ENCODE measurements around the gene ATP8B1.

Gene ATP8B1

GRCh38 chr18:57798713-57799373, 4.3 kb downstream of the ATP8B1 start:
- TF ChIP-seq SPI1 (IDR thresholded peaks at IDR 0.05; ENCODE audit: borderline replicate concordance, low read depth) (no peak), POLR2AphosphoS5 (IDR thresholded peaks at IDR 0.05; ENCODE audit: low read depth) (no peak)
- TF ChIP-seq, protein P1, sequence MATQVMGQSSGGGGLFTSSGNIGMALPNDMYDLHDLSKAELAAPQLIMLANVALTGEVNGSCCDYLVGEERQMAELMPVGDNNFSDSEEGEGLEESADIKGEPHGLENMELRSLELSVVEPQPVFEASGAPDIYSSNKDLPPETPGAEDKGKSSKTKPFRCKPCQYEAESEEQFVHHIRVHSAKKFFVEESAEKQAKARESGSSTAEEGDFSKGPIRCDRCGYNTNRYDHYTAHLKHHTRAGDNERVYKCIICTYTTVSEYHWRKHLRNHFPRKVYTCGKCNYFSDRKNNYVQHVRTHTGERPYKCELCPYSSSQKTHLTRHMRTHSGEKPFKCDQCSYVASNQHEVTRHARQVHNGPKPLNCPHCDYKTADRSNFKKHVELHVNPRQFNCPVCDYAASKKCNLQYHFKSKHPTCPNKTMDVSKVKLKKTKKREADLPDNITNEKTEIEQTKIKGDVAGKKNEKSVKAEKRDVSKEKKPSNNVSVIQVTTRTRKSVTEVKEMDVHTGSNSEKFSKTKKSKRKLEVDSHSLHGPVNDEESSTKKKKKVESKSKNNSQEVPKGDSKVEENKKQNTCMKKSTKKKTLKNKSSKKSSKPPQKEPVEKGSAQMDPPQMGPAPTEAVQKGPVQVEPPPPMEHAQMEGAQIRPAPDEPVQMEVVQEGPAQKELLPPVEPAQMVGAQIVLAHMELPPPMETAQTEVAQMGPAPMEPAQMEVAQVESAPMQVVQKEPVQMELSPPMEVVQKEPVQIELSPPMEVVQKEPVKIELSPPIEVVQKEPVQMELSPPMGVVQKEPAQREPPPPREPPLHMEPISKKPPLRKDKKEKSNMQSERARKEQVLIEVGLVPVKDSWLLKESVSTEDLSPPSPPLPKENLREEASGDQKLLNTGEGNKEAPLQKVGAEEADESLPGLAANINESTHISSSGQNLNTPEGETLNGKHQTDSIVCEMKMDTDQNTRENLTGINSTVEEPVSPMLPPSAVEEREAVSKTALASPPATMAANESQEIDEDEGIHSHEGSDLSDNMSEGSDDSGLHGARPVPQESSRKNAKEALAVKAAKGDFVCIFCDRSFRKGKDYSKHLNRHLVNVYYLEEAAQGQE (IDR thresholded peaks at IDR 0.05; ENCODE audit: insufficient replicate concordance, low read depth) = no peak
- Histone ChIP-seq H3K27me3 (ENCODE audit: insufficient read depth, poor library complexity, severe bottlenecking) (peaks cover 47% of the 10 kb centered on the region), H3K4me3 (replicated peaks; ENCODE audit: insufficient read depth, low read length) (no peak overlapping the region), H3K27ac (replicated peaks) (no peak overlapping the region)
- DNase-seq (ENCODE audit: low read depth in 1 of 2, low spot score in 1 of 2) = no peak

DNA sequence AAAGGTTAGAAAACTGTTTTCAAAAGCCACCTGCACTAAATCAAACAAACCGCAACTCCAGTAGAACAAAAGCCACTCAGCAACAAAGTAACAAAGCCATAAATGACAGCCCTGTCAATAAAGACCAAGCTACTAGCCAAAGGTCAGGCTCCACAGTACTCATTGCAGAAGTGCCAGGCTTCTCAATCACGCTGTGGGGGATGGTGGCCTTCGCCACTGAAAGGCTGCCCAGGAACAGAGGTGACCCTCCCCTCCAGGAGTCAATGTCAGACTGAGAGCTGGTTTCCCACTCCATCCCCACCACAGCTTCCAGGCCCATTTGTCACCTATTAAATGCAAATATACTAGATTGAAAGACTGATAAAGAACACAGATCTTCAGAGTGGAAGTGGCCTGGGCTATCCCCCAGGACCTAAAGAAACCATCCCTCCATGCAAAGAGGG, 5.9 kb downstream of the ATP8B1 start:
- DNase-seq (ENCODE audit: low read depth in 1 of 2, low spot score in 1 of 2) = no peak
- TF ChIP-seq, protein P2, sequence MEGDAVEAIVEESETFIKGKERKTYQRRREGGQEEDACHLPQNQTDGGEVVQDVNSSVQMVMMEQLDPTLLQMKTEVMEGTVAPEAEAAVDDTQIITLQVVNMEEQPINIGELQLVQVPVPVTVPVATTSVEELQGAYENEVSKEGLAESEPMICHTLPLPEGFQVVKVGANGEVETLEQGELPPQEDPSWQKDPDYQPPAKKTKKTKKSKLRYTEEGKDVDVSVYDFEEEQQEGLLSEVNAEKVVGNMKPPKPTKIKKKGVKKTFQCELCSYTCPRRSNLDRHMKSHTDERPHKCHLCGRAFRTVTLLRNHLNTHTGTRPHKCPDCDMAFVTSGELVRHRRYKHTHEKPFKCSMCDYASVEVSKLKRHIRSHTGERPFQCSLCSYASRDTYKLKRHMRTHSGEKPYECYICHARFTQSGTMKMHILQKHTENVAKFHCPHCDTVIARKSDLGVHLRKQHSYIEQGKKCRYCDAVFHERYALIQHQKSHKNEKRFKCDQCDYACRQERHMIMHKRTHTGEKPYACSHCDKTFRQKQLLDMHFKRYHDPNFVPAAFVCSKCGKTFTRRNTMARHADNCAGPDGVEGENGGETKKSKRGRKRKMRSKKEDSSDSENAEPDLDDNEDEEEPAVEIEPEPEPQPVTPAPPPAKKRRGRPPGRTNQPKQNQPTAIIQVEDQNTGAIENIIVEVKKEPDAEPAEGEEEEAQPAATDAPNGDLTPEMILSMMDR (IDR thresholded peaks at IDR 0.05; ENCODE audit: insufficient read depth, low read length) = no peak
- TF ChIP-seq, protein P1 (IDR thresholded peaks at IDR 0.05; ENCODE audit: insufficient replicate concordance, low read depth) = no peak
- no peak for TF ChIP-seq GABPA (IDR thresholded peaks at IDR 0.05; ENCODE audit: low read depth)
- TF ChIP-seq SPI1 (IDR thresholded peaks at IDR 0.05; ENCODE audit: borderline replicate concordance, low read depth) = no peak
- no peak for TF ChIP-seq POLR2AphosphoS5 (IDR thresholded peaks at IDR 0.05; ENCODE audit: low read depth)
- peaks cover 36% of the 10 kb centered on the region for H3K27me3 ChIP-seq (ENCODE audit: insufficient read depth, poor library complexity, severe bottlenecking)
- H3K27ac ChIP-seq (replicated peaks) = no peak overlapping the region
- no peak overlapping the region for H3K4me3 ChIP-seq (replicated peaks; ENCODE audit: insufficient read depth, low read length)

DNA sequence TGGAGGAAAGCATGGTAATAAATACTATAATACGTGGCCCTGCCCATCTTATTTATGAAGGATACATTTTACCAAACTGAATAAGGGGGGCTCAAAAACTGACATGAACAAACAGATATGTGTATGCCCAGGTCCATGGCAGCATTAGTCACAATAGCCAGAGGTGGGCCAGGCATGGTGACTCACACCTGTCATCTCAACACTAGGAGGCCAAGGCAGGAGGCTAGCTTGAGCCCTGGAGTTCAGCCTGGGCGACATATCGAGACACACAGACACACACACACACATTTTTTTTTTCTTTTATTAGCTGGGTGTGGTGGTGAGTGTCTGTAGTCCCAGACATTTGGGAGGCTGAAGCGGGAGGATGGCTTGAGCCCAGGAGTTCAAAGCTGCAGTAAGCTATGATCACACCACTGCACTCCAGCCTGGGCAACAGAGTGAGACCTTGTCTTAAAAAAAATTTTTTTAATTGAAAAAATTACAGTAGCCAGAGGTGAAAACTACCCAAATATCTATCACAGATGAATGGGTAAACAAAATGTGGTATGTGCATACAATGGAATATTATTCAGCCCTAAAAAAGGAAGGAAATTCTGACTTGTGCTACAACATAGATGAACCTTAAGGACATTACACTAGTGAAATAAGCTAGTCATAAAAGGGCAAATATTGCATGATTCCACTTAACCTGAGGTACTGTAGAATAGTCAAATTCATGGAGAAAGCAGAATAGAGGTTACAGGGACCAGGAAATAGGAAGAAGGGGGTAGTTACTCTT, 8.0 kb downstream of the ATP8B1 start:
- DNase-seq (ENCODE audit: low read depth in 1 of 2, low spot score in 1 of 2) = no peak
- H3K4me3 ChIP-seq (replicated peaks; ENCODE audit: insufficient read depth, low read length) = no peak overlapping the region
- TF ChIP-seq, protein P2 (IDR thresholded peaks at IDR 0.05; ENCODE audit: insufficient read depth, low read length) = no peak
- TF ChIP-seq, protein P1 (IDR thresholded peaks at IDR 0.05; ENCODE audit: insufficient replicate concordance, low read depth) = no peak
- no peak for TF ChIP-seq SPI1 (IDR thresholded peaks at IDR 0.05; ENCODE audit: borderline replicate concordance, low read depth)
- no peak for TF ChIP-seq POLR2AphosphoS5 (IDR thresholded peaks at IDR 0.05; ENCODE audit: low read depth)
- TF ChIP-seq GABPA (IDR thresholded peaks at IDR 0.05; ENCODE audit: low read depth) = no peak
- H3K27me3 ChIP-seq (ENCODE audit: insufficient read depth, poor library complexity, severe bottlenecking) = peaks cover 15% of the 10 kb centered on the region
- H3K27ac ChIP-seq (replicated peaks) = no peak overlapping the region
